Thymus (tissue), 11 donors: ENCODE measurements around the gene LRMDA. TPM values are rescaled to one million over a fixed set of nuclear protein-coding genes. Genes with fewer than 3 reads are reported as not detected.
A peak's percentile ranks its signal among the peaks of the same experiment; 100 is the strongest.

Experiments
- DNase-seq, 9 donors: peaks; one replicate each; pipeline ENCODE4 v3.0.0-alpha.2; 2013; ENCODE audit warnings: low spot score in 9 of 9, low read depth in 6 of 9, missing footprints in 1 of 9
- H3K27ac ChIP-seq, 2 donors: one replicate each; pipeline ENCODE4 v1.5.1; 2013; ENCODE audit warnings: control low read depth in 1 of 2, low read depth in 1 of 2, low read length in 1 of 2, mild to moderate bottlenecking in 1 of 2, moderate library complexity in 1 of 2
- H3K27me3 ChIP-seq, 2 donors: one replicate each; pipeline ENCODE4 v1.5.1; 2013; ENCODE audit warnings: low read length in 1 of 2; ENCODE audit not compliant: control insufficient read depth in 2 of 2, insufficient read depth in 1 of 2
- H3K36me3 ChIP-seq, 2 donors: one replicate each; pipeline ENCODE4 v1.5.1; 2013; ENCODE audit warnings: low read length in 1 of 2, mild to moderate bottlenecking in 1 of 2, moderate library complexity in 1 of 2; ENCODE audit not compliant: control insufficient read depth in 2 of 2, insufficient read depth in 2 of 2
- H3K4me1 ChIP-seq, 2 donors: one replicate each; pipeline ENCODE4 v1.5.1; 2013; ENCODE audit warnings: low read length in 2 of 2; ENCODE audit not compliant: control insufficient read depth in 2 of 2, insufficient read depth in 2 of 2
- H3K4me3 ChIP-seq, 2 donors: one replicate each; pipeline ENCODE4 v1.5.1; 2013; ENCODE audit warnings: low read length in 2 of 2, control low read depth in 1 of 2, mild to moderate bottlenecking in 1 of 2
- H3K9me3 ChIP-seq, 2 donors: one replicate each; pipeline ENCODE4 v1.5.1; 2013; ENCODE audit warnings: low read length in 1 of 2, mild to moderate bottlenecking in 1 of 2; ENCODE audit not compliant: control insufficient read depth in 2 of 2, insufficient read depth in 1 of 2
- WGBS: extraction: QIAGEN DNeasy Blood & Tissue Kit; methylation state at CpG from one replicate; pipeline ENCODE4 v1.1.7; 2013; 5-methylcytosine and 5-hydroxymethylcytosine counted together
- polyA plus RNA-seq: library from polyadenylated mRNA; stranded (reverse); fragments of 200-250 nt; gene quantifications from one replicate; pipeline ENCODE4 v1.2.3, GENCODE V29; 2013
- total RNA-seq: library from RNA; stranded (reverse); fragments of 120-200 nt; gene quantifications from one replicate; pipeline ENCODE4 v1.2.4, GENCODE V29; 2013
- donor health status: healthy.

Gene LRMDA
- total and polyA plus RNA-seq, 2 donors: 2.5 to 4.6 TPM

- DNase-seq: no peak
- no peaks in the 10 kb centered on the region for H3K9me3 ChIP-seq
- no peaks in the 10 kb centered on the region for H3K4me1 ChIP-seq
- H3K27ac ChIP-seq: no peak overlapping the region
- WGBS: 77% methylated on average over 8 of the region's 8 CpGs
- H3K27me3 ChIP-seq: no peaks in the 10 kb centered on the region
- H3K4me3 ChIP-seq: no peak overlapping the region
- H3K36me3 ChIP-seq: no peaks in the 10 kb centered on the region
Observed at GRCh38 chr10:76302961-76303630, 871.7 kb downstream of the LRMDA start.

GRCh38 chr10:76303682-76304316 lies 872.4 kb downstream of the LRMDA start:
- DNase-seq: peak in 8 of 9 donors; percentile 0 to 48 (median 15)

GRCh38 chr10:76305930-76306615 lies 874.6 kb downstream of the LRMDA start:
- DNase-seq: no peak
- no peaks in the 10 kb centered on the region for H3K27me3 ChIP-seq
- no peak overlapping the region for H3K4me3 ChIP-seq
- no peaks in the 10 kb centered on the region for H3K4me1 ChIP-seq
- no peaks in the 10 kb centered on the region for H3K36me3 ChIP-seq
- WGBS: 86% methylated on average over 1 of the region's 1 CpG
- H3K27ac ChIP-seq: no peak overlapping the region
- no peaks in the 10 kb centered on the region for H3K9me3 ChIP-seq

More at GRCh38 chr10:76303682-76304316, 872.4 kb downstream of the LRMDA start:
- H3K27me3 ChIP-seq: no peaks in the 10 kb centered on the region
- H3K4me3 ChIP-seq: no peak overlapping the region
- H3K4me1 ChIP-seq: no peaks in the 10 kb centered on the region
- H3K36me3 ChIP-seq: no peaks in the 10 kb centered on the region
- WGBS: 38% methylated on average over 8 of the region's 8 CpGs
- H3K27ac ChIP-seq: no peak overlapping the region
- no peaks in the 10 kb centered on the region for H3K9me3 ChIP-seq

- DNase-seq: no peak
- Histone ChIP-seq H3K9me3 (no peaks in the 10 kb centered on the region), H3K27me3 (no peaks in the 10 kb centered on the region), H3K27ac (no peak overlapping the region), H3K36me3 (no peaks in the 10 kb centered on the region), H3K4me3 (no peak overlapping the region), H3K4me1 (no peaks in the 10 kb centered on the region)
Observed at GRCh38 chr10:76306856-76307255, 875.4 kb downstream of the LRMDA start.

GRCh38 chr10:76309070-76309469 lies 877.6 kb downstream of the LRMDA start:
- H3K27ac ChIP-seq: no peak overlapping the region
- no peak for DNase-seq
- 83% methylated on average over 7 of the region's 7 CpGs for WGBS
- no peaks in the 10 kb centered on the region for H3K27me3 ChIP-seq
- no peak overlapping the region for H3K4me3 ChIP-seq
- H3K36me3 ChIP-seq: no peaks in the 10 kb centered on the region
- H3K9me3 ChIP-seq: no peaks in the 10 kb centered on the region
- H3K4me1 ChIP-seq: no peaks in the 10 kb centered on the region

- Histone ChIP-seq H3K9me3 (no peaks in the 10 kb centered on the region), H3K4me1 (no peaks in the 10 kb centered on the region), H3K4me3 (no peak overlapping the region), H3K36me3 (no peaks in the 10 kb centered on the region), H3K27me3 (no peaks in the 10 kb centered on the region), H3K27ac (no peak overlapping the region)
- 94% methylated on average over 7 of the region's 7 CpGs for WGBS
- no peak for DNase-seq
Observed at GRCh38 chr10:76309741-76310587, 878.5 kb downstream of the LRMDA start.

- Histone ChIP-seq H3K4me3 (no peak overlapping the region), H3K9me3 (no peaks in the 10 kb centered on the region), H3K27ac (no peak overlapping the region), H3K36me3 (no peaks in the 10 kb centered on the region), H3K4me1 (no peaks in the 10 kb centered on the region), H3K27me3 (no peaks in the 10 kb centered on the region)
- 89% methylated on average over 1 of the region's 1 CpG for WGBS
- DNase-seq: no peak
Observed at GRCh38 chr10:76310588-76311080, 879.2 kb downstream of the LRMDA start.

- WGBS: 60% methylated on average over 4 of the region's 4 CpGs
- no peaks in the 10 kb centered on the region for H3K9me3 ChIP-seq
- no peaks in the 10 kb centered on the region for H3K36me3 ChIP-seq
- H3K27me3 ChIP-seq: no peaks in the 10 kb centered on the region
- no peaks in the 10 kb centered on the region for H3K4me1 ChIP-seq
- no peak for DNase-seq
- H3K27ac ChIP-seq: no peak overlapping the region
- H3K4me3 ChIP-seq: no peak overlapping the region
Observed at GRCh38 chr10:76311752-76312636, 880.6 kb downstream of the LRMDA start.
